A549 (cell line): ENCODE data around the gene NUDT5.

Experiments
- CTCF ChIP-seq: fragments of >200 bp; sonication (Bioruptor Twin); formaldehyde crosslinking; IDR thresholded peaks from 3 replicates; pipeline ENCODE4 v1.5.1; 2016
- HDAC2 ChIP-seq: fragments of 200-600 bp; sonication (generic); IDR thresholded peaks from 2 replicates; pipeline ENCODE4 v1.6.1; 2016
- RCOR1 ChIP-seq: fragments of 150-350 bp; IDR thresholded peaks from 2 replicates; pipeline ENCODE4 v1.6.1; 2014; ENCODE audit warnings: antibody characterized with exemption, low read length, low read depth
- SMC3 ChIP-seq: fragments of >200 bp; sonication (Bioruptor Twin); formaldehyde crosslinking; IDR thresholded peaks from 3 replicates; pipeline ENCODE4 v1.6.1; 2018; ENCODE audit warnings: inconsistent platforms
- TP53 ChIP-seq: fragments of 250-450 bp; sonication (Bioruptor Pico); IDR thresholded peaks from 2 replicates; pipeline ENCODE4 v1.5.0; 2021; ENCODE audit warnings: mild to moderate bottlenecking, moderate library complexity
- TF ChIP-seq, protein P1 (sequence below): IDR thresholded peaks from 2 replicates; pipeline ENCODE4 v1.6.1; 2012

DNA sequence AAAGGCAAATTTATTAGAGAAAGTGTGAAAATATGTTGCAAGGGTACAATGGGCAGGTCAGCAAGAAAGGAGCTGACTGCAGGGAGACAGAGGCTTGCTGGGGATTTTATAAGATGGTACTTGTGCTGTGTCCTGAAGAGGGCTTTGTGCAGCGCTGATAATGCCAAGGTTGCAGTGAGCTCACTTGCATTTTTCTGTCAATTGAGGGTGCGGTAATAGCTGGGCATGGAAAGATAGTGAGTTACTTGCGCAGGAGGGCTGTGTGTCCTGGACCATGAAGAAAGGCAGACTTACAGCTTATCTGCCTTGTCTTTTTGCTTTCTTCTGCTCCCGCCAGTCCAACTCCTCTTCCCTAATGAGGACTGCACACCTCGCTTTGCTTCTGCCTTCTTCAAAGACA lies 12.8 kb upstream of the NUDT5 start:
- TF ChIP-seq, protein P1, sequence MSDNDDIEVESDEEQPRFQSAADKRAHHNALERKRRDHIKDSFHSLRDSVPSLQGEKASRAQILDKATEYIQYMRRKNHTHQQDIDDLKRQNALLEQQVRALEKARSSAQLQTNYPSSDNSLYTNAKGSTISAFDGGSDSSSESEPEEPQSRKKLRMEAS = no peak
- no peak for TF ChIP-seq TP53 (CRISPR knock-in tag)
- no peak for TF ChIP-seq RCOR1
- no peak for TF ChIP-seq SMC3
- TF ChIP-seq CTCF = no peak
- no peak for TF ChIP-seq HDAC2
